ENCODE measurements around the gene ITM2C.

Gene ITM2C

GRCh38 chr2:230864605-230865306 is at the start of gene ITM2C:
Gene ITM2C, plus strand, starts transcription at chr2:230864942. Its CDS starts 84 bp downstream, at chr2:230865026.
- in situ Hi-C loops (cut with MboI; ENCODE audit: low sequenced_read_pairs), result no loop called here

GRCh38 chr2:230815088-230815487 is 49.7 kb upstream of the ITM2C start:
- in situ Hi-C loops (cut with MboI; ENCODE audit: low sequenced_read_pairs), result no loop called here

GRCh38 chr2:230816735-230817134 is 48.0 kb upstream of the ITM2C start:
- in situ Hi-C loops (cut with MboI; ENCODE audit: low sequenced_read_pairs), result no loop called here

- in situ Hi-C loops (cut with MboI; ENCODE audit: low sequenced_read_pairs), result no loop called here
These were observed 45.3 kb upstream of the ITM2C start for GRCh38 chr2:230819433-230819832.

GRCh38 chr2:230821261-230821990 is 43.3 kb upstream of the ITM2C start:
- in situ Hi-C loops (cut with MboI; ENCODE audit: low sequenced_read_pairs), result no loop called here

GRCh38 chr2:230821991-230822520 is 42.7 kb upstream of the ITM2C start:
- in situ Hi-C loops (cut with MboI; ENCODE audit: low sequenced_read_pairs), result no loop called here

- in situ Hi-C loops (cut with MboI; ENCODE audit: low sequenced_read_pairs), result no loop called here
These were observed 41.3 kb upstream of the ITM2C start for GRCh38 chr2:230823264-230823964.

- in situ Hi-C loops (cut with MboI; ENCODE audit: low sequenced_read_pairs), result no loop called here
These were observed 40.2 kb upstream of the ITM2C start for GRCh38 chr2:230824406-230824978.

GRCh38 chr2:230825354-230825753 is 39.4 kb upstream of the ITM2C start:
- in situ Hi-C loops (cut with MboI; ENCODE audit: low sequenced_read_pairs), result no loop called here

- in situ Hi-C loops (cut with MboI; ENCODE audit: low sequenced_read_pairs), result no loop called here
These were observed 36.9 kb upstream of the ITM2C start for GRCh38 chr2:230827774-230828271.

GRCh38 chr2:230828272-230828961 is 36.3 kb upstream of the ITM2C start:
- in situ Hi-C loops (cut with MboI; ENCODE audit: low sequenced_read_pairs), result no loop called here

- in situ Hi-C loops (cut with MboI; ENCODE audit: low sequenced_read_pairs), result no loop called here
These were observed 35.4 kb upstream of the ITM2C start for GRCh38 chr2:230829293-230829692.

- in situ Hi-C loops (cut with MboI; ENCODE audit: low sequenced_read_pairs), result loop anchor here (10.0 kb wide), 1 partner anchor 155 kb away; no protein-coding TSS in a partner anchor
These were observed 34.8 kb upstream of the ITM2C start for GRCh38 chr2:230829959-230830358.

GRCh38 chr2:230830428-230830827 is 34.3 kb upstream of the ITM2C start:
- in situ Hi-C loops (cut with MboI; ENCODE audit: low sequenced_read_pairs), result loop anchor here (10.0 kb wide), 1 partner anchor 154 kb away; no protein-coding TSS in a partner anchor

GRCh38 chr2:230840301-230840700 is 24.4 kb upstream of the ITM2C start:
- in situ Hi-C loops (cut with MboI; ENCODE audit: low sequenced_read_pairs), result no loop called here

- in situ Hi-C loops (cut with MboI; ENCODE audit: low sequenced_read_pairs), result no loop called here
These were observed 22.3 kb upstream of the ITM2C start for GRCh38 chr2:230842473-230842872.

GRCh38 chr2:230843132-230843531 is 21.6 kb upstream of the ITM2C start:
- in situ Hi-C loops (cut with MboI; ENCODE audit: low sequenced_read_pairs), result no loop called here

GRCh38 chr2:230846360-230846759 is 18.4 kb upstream of the ITM2C start:
- in situ Hi-C loops (cut with MboI; ENCODE audit: low sequenced_read_pairs), result no loop called here

GRCh38 chr2:230847883-230848388 is 16.8 kb upstream of the ITM2C start:
- in situ Hi-C loops (cut with MboI; ENCODE audit: low sequenced_read_pairs), result no loop called here
